Measurements from ENCODE around the gene ARID1B.

Gene ARID1B

GRCh38 chr6:156828280-156828703 is 51.1 kb downstream of the ARID1B start:
- no peak for DNase-seq

- no peak for DNase-seq
These were observed 52.9 kb downstream of the ARID1B start for GRCh38 chr6:156830126-156830525.

- DNase-seq, result no peak
These were observed 55.1 kb downstream of the ARID1B start for GRCh38 chr6:156832231-156832647.

- no peak for DNase-seq
These were observed 55.5 kb downstream of the ARID1B start for GRCh38 chr6:156832669-156833068.

- no peak for DNase-seq
These were observed 56.6 kb downstream of the ARID1B start for GRCh38 chr6:156833755-156834154.

GRCh38 chr6:156839129-156839528 is 62.0 kb downstream of the ARID1B start:
- no peak for DNase-seq

- DNase-seq, result no peak
These were observed 62.4 kb downstream of the ARID1B start for GRCh38 chr6:156839591-156840001.

GRCh38 chr6:156840136-156840535 is 63.0 kb downstream of the ARID1B start:
- no peak for DNase-seq

- DNase-seq, result no peak
These were observed 63.4 kb downstream of the ARID1B start for GRCh38 chr6:156840606-156841005.

- no peak for DNase-seq
These were observed 64.3 kb downstream of the ARID1B start for GRCh38 chr6:156841508-156841907.

GRCh38 chr6:156842598-156843250 is 65.5 kb downstream of the ARID1B start:
- DNase-seq, result no peak

- DNase-seq, result no peak
These were observed 66.9 kb downstream of the ARID1B start for GRCh38 chr6:156844089-156844488.

- no peak for DNase-seq
These were observed 68.4 kb downstream of the ARID1B start for GRCh38 chr6:156845454-156846155.

GRCh38 chr6:156846845-156847599 is 69.8 kb downstream of the ARID1B start:
- no peak for DNase-seq

- DNase-seq, result no peak
These were observed 70.9 kb downstream of the ARID1B start for GRCh38 chr6:156848123-156848522.

GRCh38 chr6:156848533-156848932 is 71.4 kb downstream of the ARID1B start:
- DNase-seq, result no peak

- DNase-seq, result no peak
These were observed 72.6 kb downstream of the ARID1B start for GRCh38 chr6:156849806-156850205.

- no peak for DNase-seq
These were observed 73.2 kb downstream of the ARID1B start for GRCh38 chr6:156850353-156850752.

- no peak for DNase-seq
These were observed 74.3 kb downstream of the ARID1B start for GRCh38 chr6:156851454-156851921.

GRCh38 chr6:156852147-156852857 is 75.1 kb downstream of the ARID1B start:
- DNase-seq, result no peak

- DNase-seq, result no peak
These were observed 75.7 kb downstream of the ARID1B start for GRCh38 chr6:156852858-156853216.

GRCh38 chr6:156853733-156854132 is 76.6 kb downstream of the ARID1B start:
- DNase-seq, result no peak
